ENCODE measurements around the gene EFCAB11.

The EFCAB11 gene

DNA sequence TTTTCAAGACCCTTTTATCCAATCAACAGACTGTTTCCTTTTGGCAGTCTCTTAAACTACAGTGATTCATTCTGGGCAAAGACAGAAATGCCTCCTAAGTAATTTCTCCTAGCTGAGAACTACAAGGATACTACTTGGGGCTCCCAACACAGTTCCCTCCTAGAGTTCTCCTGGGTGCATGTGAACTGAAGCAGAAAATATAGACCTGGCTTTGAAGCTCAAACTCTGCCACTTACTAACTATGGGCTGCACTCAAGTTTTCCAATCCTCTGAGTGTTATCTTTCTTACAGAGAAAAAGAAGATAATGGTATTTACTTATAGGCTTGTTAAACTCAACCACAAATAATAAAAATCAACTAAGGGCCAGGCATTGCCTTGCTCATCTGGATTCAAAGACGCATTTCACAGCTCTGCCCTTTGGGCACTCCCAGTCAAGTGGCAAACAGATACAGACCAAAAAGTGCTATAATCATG, 97.6 kb downstream of the EFCAB11 start:
- Histone ChIP-seq H3K9ac (ENCODE audit: low read depth, low read length, poor library complexity, severe bottlenecking) (no peak overlapping the region), H3F3A (ENCODE audit: low read depth) (no peaks in the 10 kb centered on the region), H3K4me3 (ENCODE audit: low read length, poor library complexity, severe bottlenecking) (no peak overlapping the region), H4K20me1 (ENCODE audit: insufficient read depth, low read length, poor library complexity, severe bottlenecking) (no peaks in the 10 kb centered on the region), H3K9me2 (replicated peaks; ENCODE audit: low read depth, low read length) (no peaks in the 10 kb centered on the region), H3K9me3 (ENCODE audit: insufficient read depth, low read depth, low read length) (no peaks in the 10 kb centered on the region), H3K36me3 (ENCODE audit: insufficient read depth, low read length) (no peaks in the 10 kb centered on the region), H2AFZ (ENCODE audit: low read length) (no peak overlapping the region), H3K27me3 (ENCODE audit: insufficient read depth, low read length, poor library complexity, severe bottlenecking) (no peaks in the 10 kb centered on the region), H3K4me2 (ENCODE audit: low read depth, low read length, poor library complexity, severe bottlenecking) (no peak overlapping the region), H3K4me1 (ENCODE audit: insufficient read depth, low read length, poor library complexity, severe bottlenecking) (no peaks in the 10 kb centered on the region), H3K79me2 (ENCODE audit: insufficient read depth, low read length) (no peaks in the 10 kb centered on the region)
- no peak for TF ChIP-seq EZH2phosphoT487 (IDR thresholded peaks at IDR 0.05; ENCODE audit: borderline replicate concordance)
- TF ChIP-seq, protein P1, sequence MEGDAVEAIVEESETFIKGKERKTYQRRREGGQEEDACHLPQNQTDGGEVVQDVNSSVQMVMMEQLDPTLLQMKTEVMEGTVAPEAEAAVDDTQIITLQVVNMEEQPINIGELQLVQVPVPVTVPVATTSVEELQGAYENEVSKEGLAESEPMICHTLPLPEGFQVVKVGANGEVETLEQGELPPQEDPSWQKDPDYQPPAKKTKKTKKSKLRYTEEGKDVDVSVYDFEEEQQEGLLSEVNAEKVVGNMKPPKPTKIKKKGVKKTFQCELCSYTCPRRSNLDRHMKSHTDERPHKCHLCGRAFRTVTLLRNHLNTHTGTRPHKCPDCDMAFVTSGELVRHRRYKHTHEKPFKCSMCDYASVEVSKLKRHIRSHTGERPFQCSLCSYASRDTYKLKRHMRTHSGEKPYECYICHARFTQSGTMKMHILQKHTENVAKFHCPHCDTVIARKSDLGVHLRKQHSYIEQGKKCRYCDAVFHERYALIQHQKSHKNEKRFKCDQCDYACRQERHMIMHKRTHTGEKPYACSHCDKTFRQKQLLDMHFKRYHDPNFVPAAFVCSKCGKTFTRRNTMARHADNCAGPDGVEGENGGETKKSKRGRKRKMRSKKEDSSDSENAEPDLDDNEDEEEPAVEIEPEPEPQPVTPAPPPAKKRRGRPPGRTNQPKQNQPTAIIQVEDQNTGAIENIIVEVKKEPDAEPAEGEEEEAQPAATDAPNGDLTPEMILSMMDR (conservative IDR thresholded peaks at IDR 0.05; ENCODE audit: low read length), result no peak

DNA sequence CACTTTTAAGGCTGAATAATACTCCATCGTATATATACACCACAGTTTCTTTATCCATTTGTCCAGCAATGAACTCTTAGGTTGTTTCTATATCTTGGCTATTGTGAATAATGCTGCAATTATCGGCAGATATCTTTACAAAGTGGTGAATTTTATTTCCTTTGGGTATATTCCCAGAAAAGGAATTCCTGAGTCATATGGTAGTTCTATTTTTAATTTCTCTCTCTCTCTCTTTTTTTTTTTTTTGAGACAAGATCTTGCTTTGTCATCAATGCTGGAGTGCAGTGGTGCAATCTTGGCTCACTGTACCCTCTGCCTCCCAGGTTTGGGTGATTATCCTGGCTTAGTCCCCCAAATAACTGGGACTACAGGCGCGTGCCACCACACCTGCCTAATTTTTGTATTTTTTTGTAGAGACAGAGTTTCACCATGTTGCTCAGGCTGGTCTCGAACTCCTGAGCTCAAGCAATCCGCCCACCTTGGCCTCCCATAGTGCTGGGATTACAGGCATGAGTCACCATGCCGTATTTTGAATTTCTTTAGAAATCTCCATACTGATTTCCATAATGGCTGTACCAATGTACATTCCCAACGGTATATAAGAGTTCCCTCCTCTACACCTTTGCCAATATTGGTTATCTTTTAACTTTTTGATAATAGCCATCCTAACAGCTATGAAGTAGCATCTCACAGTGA, 98.4 kb downstream of the EFCAB11 start:
- Histone ChIP-seq H3K79me2 (ENCODE audit: insufficient read depth, low read length) (no peaks in the 10 kb centered on the region), H3K9ac (ENCODE audit: low read depth, low read length, poor library complexity, severe bottlenecking) (no peak overlapping the region), H3F3A (ENCODE audit: low read depth) (no peaks in the 10 kb centered on the region), H3K4me1 (ENCODE audit: insufficient read depth, low read length, poor library complexity, severe bottlenecking) (no peaks in the 10 kb centered on the region), H3K36me3 (ENCODE audit: insufficient read depth, low read length) (no peaks in the 10 kb centered on the region), H3K9me2 (replicated peaks; ENCODE audit: low read depth, low read length) (no peaks in the 10 kb centered on the region), H3K9me3 (ENCODE audit: insufficient read depth, low read depth, low read length) (no peaks in the 10 kb centered on the region), H3K4me3 (ENCODE audit: low read length, poor library complexity, severe bottlenecking) (no peak overlapping the region), H2AFZ (ENCODE audit: low read length) (no peak overlapping the region), H3K27me3 (ENCODE audit: insufficient read depth, low read length, poor library complexity, severe bottlenecking) (no peaks in the 10 kb centered on the region), H3K4me2 (ENCODE audit: low read depth, low read length, poor library complexity, severe bottlenecking) (no peak overlapping the region), H4K20me1 (ENCODE audit: insufficient read depth, low read length, poor library complexity, severe bottlenecking) (no peaks in the 10 kb centered on the region)
- TF ChIP-seq EZH2phosphoT487 (IDR thresholded peaks at IDR 0.05; ENCODE audit: borderline replicate concordance), result no peak
- TF ChIP-seq, protein P1 (conservative IDR thresholded peaks at IDR 0.05; ENCODE audit: low read length), result no peak

- Histone ChIP-seq H3F3A (ENCODE audit: low read depth) (no peaks in the 10 kb centered on the region), H3K9ac (ENCODE audit: low read depth, low read length, poor library complexity, severe bottlenecking) (no peak overlapping the region), H4K20me1 (ENCODE audit: insufficient read depth, low read length, poor library complexity, severe bottlenecking) (no peaks in the 10 kb centered on the region), H3K4me2 (ENCODE audit: low read depth, low read length, poor library complexity, severe bottlenecking) (no peak overlapping the region), H2AFZ (ENCODE audit: low read length) (no peak overlapping the region), H3K27me3 (ENCODE audit: insufficient read depth, low read length, poor library complexity, severe bottlenecking) (no peaks in the 10 kb centered on the region), H3K79me2 (ENCODE audit: insufficient read depth, low read length) (no peaks in the 10 kb centered on the region), H3K4me1 (ENCODE audit: insufficient read depth, low read length, poor library complexity, severe bottlenecking) (no peaks in the 10 kb centered on the region), H3K4me3 (ENCODE audit: low read length, poor library complexity, severe bottlenecking) (no peak overlapping the region), H3K36me3 (ENCODE audit: insufficient read depth, low read length) (no peaks in the 10 kb centered on the region), H3K9me3 (ENCODE audit: insufficient read depth, low read depth, low read length) (no peaks in the 10 kb centered on the region), H3K9me2 (replicated peaks; ENCODE audit: low read depth, low read length) (no peaks in the 10 kb centered on the region)
- TF ChIP-seq EZH2phosphoT487 (IDR thresholded peaks at IDR 0.05; ENCODE audit: borderline replicate concordance), result no peak
- TF ChIP-seq, protein P1 (conservative IDR thresholded peaks at IDR 0.05; ENCODE audit: low read length), result no peak
Observed at GRCh38 chr14:89853936-89854693, 100.4 kb downstream of the EFCAB11 start.
